Omental fat pad (tissue), 4 donors: ENCODE results near the gene CCDC34. TPM values are rescaled to one million over a fixed set of nuclear protein-coding genes. Genes with fewer than 3 reads are reported as not detected.

Experiments
- ATAC-seq: fragments of 150-250 bp; one replicate; pipeline ENCODE4 v1.9.1; 2016; ENCODE audit warnings: mild to moderate bottlenecking, moderate library complexity; ENCODE audit not compliant: low FRiP score
- DNase-seq: peaks from one replicate; pipeline ENCODE4 v3.0.0-alpha.2; 2019; ENCODE audit warnings: low spot score
- CTCF ChIP-seq, 3 donors: fragments of 450-650 bp; IDR thresholded peaks; one replicate each; pipeline ENCODE4 v1.5.1; 2016 to 2017; ENCODE audit warnings: antibody characterized with exemption in 3 of 3, mild to moderate bottlenecking in 3 of 3, moderate library complexity in 2 of 3
- total RNA-seq, 4 donors: library from RNA; depleted of rRNA; stranded (reverse); fragments of >200 nt; gene quantifications; one replicate each; pipeline ENCODE4 v1.1.0, GENCODE V29; 2016

CCDC34 gene
- total RNA-seq, 4 donors from 2014 or later: 2.0 to 3.1 (median 2.4) TPM

GRCh38 chr11:27387362-27387761 is 24.3 kb upstream of the CCDC34 start:
- DNase-seq: no peak
- no peak for ATAC-seq
- no peak for TF ChIP-seq CTCF (IDR thresholded peaks at IDR 0.05)

GRCh38 chr11:27386181-27386845 is 23.3 kb upstream of the CCDC34 start:
- ATAC-seq: no peak
- TF ChIP-seq CTCF (IDR thresholded peaks at IDR 0.05): no peak
- DNase-seq: no peak

- ATAC-seq (no peak), DNase-seq (no peak)
- TF ChIP-seq CTCF (IDR thresholded peaks at IDR 0.05): no peak
Measured at GRCh38 chr11:27385245-27385644, 22.2 kb upstream of the CCDC34 start.

GRCh38 chr11:27384227-27384626 is 21.2 kb upstream of the CCDC34 start:
- TF ChIP-seq CTCF (IDR thresholded peaks at IDR 0.05): no peak
- ATAC-seq (no peak), DNase-seq (no peak)

- no peak for ATAC-seq
- no peak for TF ChIP-seq CTCF (IDR thresholded peaks at IDR 0.05)
- no peak for DNase-seq
Measured at GRCh38 chr11:27383645-27384044, 20.6 kb upstream of the CCDC34 start.

GRCh38 chr11:27381238-27381666 is 18.2 kb upstream of the CCDC34 start:
- ATAC-seq (no peak), DNase-seq (no peak)
- no peak for TF ChIP-seq CTCF (IDR thresholded peaks at IDR 0.05)

GRCh38 chr11:27380771-27381170 is 17.8 kb upstream of the CCDC34 start:
- DNase-seq (no peak), ATAC-seq (no peak)
- no peak for TF ChIP-seq CTCF (IDR thresholded peaks at IDR 0.05)
